H1 (cell line): Measurements from ENCODE around the gene DCTN5. TPM values are rescaled to one million over a fixed set of nuclear protein-coding genes. Genes with fewer than 3 reads are reported as not detected.

Experiments used
- ATF3 ChIP-seq: IDR thresholded peaks from 2 replicates; pipeline ENCODE4 v1.6.1; 2011; ENCODE audit warnings: low read depth, mild to moderate bottlenecking, low read length; ENCODE audit not compliant: insufficient read depth
- BACH1 ChIP-seq: IDR thresholded peaks from 2 replicates; pipeline ENCODE4 v1.6.1; 2012; ENCODE audit warnings: low read length, improper control_type of control experiment
- BRCA1 ChIP-seq: IDR thresholded peaks from 2 replicates; pipeline ENCODE4 v1.6.1; 2012; ENCODE audit warnings: low read depth, low read length, improper control_type of control experiment
- CEBPB ChIP-seq: IDR thresholded peaks from 2 replicates; pipeline ENCODE4 v1.6.1; 2012; ENCODE audit warnings: low read depth, low read length
- CREB1 ChIP-seq: IDR thresholded peaks from 2 replicates; pipeline ENCODE4 v1.6.1; 2012; ENCODE audit warnings: inconsistent platforms
- CTBP2 ChIP-seq: IDR thresholded peaks from 2 replicates; pipeline ENCODE4 v1.7.0; 2011; ENCODE audit warnings: borderline replicate concordance, mild to moderate bottlenecking, moderate library complexity, mixed read lengths, low read length; ENCODE audit not compliant: insufficient read depth, insufficient read length
- GTF2F1 ChIP-seq: IDR thresholded peaks from 2 replicates; pipeline ENCODE4 v1.6.1; 2012; ENCODE audit warnings: low read depth, low read length, improper control_type of control experiment, borderline replicate concordance
- KDM4A ChIP-seq: IDR thresholded peaks from one replicate; pipeline ENCODE4 v1.7.1; 2012; ENCODE audit warnings: low read depth, mild to moderate bottlenecking, moderate library complexity, low read length, inconsistent platforms; ENCODE audit not compliant: severe bottlenecking
- KDM5A ChIP-seq: fragments of 200-600 bp; IDR thresholded peaks from 2 replicates; pipeline ENCODE4 v1.7.1; 2012; ENCODE audit warnings: mild to moderate bottlenecking, low read length, inconsistent platforms, mixed read lengths
- MAFK ChIP-seq: IDR thresholded peaks from 2 replicates; pipeline ENCODE4 v1.6.1; 2012; ENCODE audit warnings: low read depth, mild to moderate bottlenecking, improper control_type of control experiment, low read length
- MAX ChIP-seq: IDR thresholded peaks from 2 replicates; pipeline ENCODE4 v1.6.1; 2012; ENCODE audit warnings: inconsistent platforms
- POLR2AphosphoS5 ChIP-seq: IDR thresholded peaks from 2 replicates; pipeline ENCODE4 v1.6.1; 2011; ENCODE audit warnings: low read depth, low read length
- RAD21 ChIP-seq, 2 experiments: IDR thresholded peaks in 1 of 2; conservative IDR thresholded peaks in 1 of 2; 2 replicates each; pipeline ENCODE4 v1.6.1; 2011; ENCODE audit warnings: low read depth in 2 of 2, low read length in 2 of 2, improper control_type of control experiment in 1 of 2, inconsistent platforms in 1 of 2, mild to moderate bottlenecking in 1 of 2, moderate library complexity in 1 of 2
- RBBP5 ChIP-seq: IDR thresholded peaks from 2 replicates; pipeline ENCODE4 v1.7.1; 2012; ENCODE audit warnings: low read depth, mild to moderate bottlenecking, inconsistent platforms, low read length, moderate library complexity, borderline replicate concordance
- RFX5 ChIP-seq: IDR thresholded peaks from 2 replicates; pipeline ENCODE4 v1.6.1; 2011; ENCODE audit warnings: low read depth, low read length, improper control_type of control experiment, borderline replicate concordance
- RNF2 ChIP-seq: fragments of 200-900, 300-1000 bp; sonication (generic); IDR thresholded peaks from 2 replicates; pipeline ENCODE4 v1.7.1; 2016; ENCODE audit warnings: borderline replicate concordance, low read depth, mild to moderate bottlenecking, antibody characterized with exemption, low read length; ENCODE audit not compliant: poor library complexity, severe bottlenecking; ENCODE audit errors: missing control alignments
- RXRA ChIP-seq: IDR thresholded peaks from 2 replicates; pipeline ENCODE4 v1.6.1; 2011; ENCODE audit warnings: low read depth, mild to moderate bottlenecking, low read length, moderate library complexity; ENCODE audit not compliant: insufficient read depth
- SP1 ChIP-seq: IDR thresholded peaks from 2 replicates; pipeline ENCODE4 v1.6.1; 2011; ENCODE audit warnings: low read depth, low read length
- SP2 ChIP-seq: IDR thresholded peaks from 2 replicates; pipeline ENCODE4 v1.6.1; 2012; ENCODE audit warnings: mild to moderate bottlenecking, low read length, inconsistent platforms
- SP4 ChIP-seq: IDR thresholded peaks from 2 replicates; pipeline ENCODE4 v1.6.1; 2012; ENCODE audit warnings: low read length, inconsistent platforms
- SUZ12 ChIP-seq: fragments of 200-600 bp; sonication (generic); IDR thresholded peaks from 2 replicates; pipeline ENCODE4 v1.6.1; 2012; ENCODE audit warnings: mild to moderate bottlenecking, inconsistent platforms, low read length, moderate library complexity, mixed read lengths
- TAF1 ChIP-seq: IDR thresholded peaks from 2 replicates; pipeline ENCODE4 v1.6.1; 2011; ENCODE audit warnings: mild to moderate bottlenecking, low read depth, low read length
- TCF12 ChIP-seq: IDR thresholded peaks from 2 replicates; pipeline ENCODE4 v1.6.1; 2011; ENCODE audit warnings: low read depth, mild to moderate bottlenecking, low read length
- polyA plus RNA-seq, 7 experiments: library from polyadenylated mRNA; depleted of rRNA in 3 of 7; stranded (reverse) in 5 of 7; unstranded in 2 of 7; fragments of >200 nt in 5 of 7; fragments of 200-250 nt in 2 of 7; gene quantifications; 1 replicate in 5 of 7; 2 replicates in 1 of 7; 4 replicates in 1 of 7; pipeline versions ENCODE4 v1.2.1 to v1.2.3, GENCODE V29; 2011 to 2013; ENCODE audit warnings: missing spikeins in 2 of 7, mixed read lengths in 2 of 7
- total RNA-seq: library from RNA; stranded (reverse); fragmentation: NEBNext Ultra II Directional; extraction: Animal tissue kit (Norgen Biotek cat#: 25700); gene quantifications from 2 replicates; pipeline ENCODE4 v1.2.1, GENCODE V29; 2021

The DCTN5 gene
- total and polyA plus RNA-seq, 2 of the 8 experiments (the other 6 are each of a cell fraction or from before 2014, with no cell fraction given): 36.0 to 74.0 TPM

- TF ChIP-seq RFX5 (no peak), CTBP2 (no peak), POLR2AphosphoS5 (peak; percentile 65; the same call in 1 of the 2 replicates), TCF12 (no peak), RXRA (no peak), BACH1 (peak; percentile 91), SP2 (no peak), CEBPB (no peak), ATF3 (no peak), MAX (peak; percentile 95), RBBP5 (no peak), CREB1 (no peak), KDM5A (no peak), KDM4A (peak; percentile 62), SP4 (no peak), GTF2F1 (no peak), MAFK (no peak), RNF2 (peak; percentile 25), TAF1 (peak; percentile 65; the same call in 1 of the 2 replicates), SP1 (peak; percentile 53; the same call in 1 of the 2 replicates), RAD21 (IDR thresholded peaks at IDR 0.05 in 1 of 2, conservative IDR thresholded peaks at IDR 0.05 in 1 of 2; ENCODE audit: low read depth in 2 of 2, low read length in 2 of 2) (peak; percentile 37 to 53; a peak in 3 of 4 replicates), SUZ12 (peak; percentile 28; the same call in 1 of the 2 replicates), BRCA1 (no peak)
These were observed 37.4 kb downstream of the DCTN5 start, which contains the start of gene PLK1 (continued) for GRCh38 chr16:23678430-23679273.
